ENCODE results near the gene ILRUN.
"Not testable (repeated sequence)": the region's sequence is repeated elsewhere in the genome, so short reads cannot be mapped to it uniquely, and the experiment has no call there.

Gene ILRUN

GRCh38 chr6:34652263-34652662 is 44.3 kb downstream of the ILRUN start:
- no peak for TF ChIP-seq CTCF (conservative IDR thresholded peaks at IDR 0.05; ENCODE audit: low read depth)
- no peak for DNase-seq (ENCODE audit: low spot score)
- no peak overlapping the region for H3K27ac ChIP-seq
- CTCF ChIA-PET, result interaction anchor here (0.6 kb wide), 1 partner anchor 44 kb away, joined by 4 read pairs; no protein-coding TSS in a partner anchor
- POLR2A ChIA-PET (ENCODE audit: low non-redundant PET), result no interaction called here

GRCh38 chr6:34650823-34651222 is 45.7 kb downstream of the ILRUN start:
- POLR2A ChIA-PET (ENCODE audit: low non-redundant PET), result no interaction called here
- DNase-seq (ENCODE audit: low spot score), result no peak
- TF ChIP-seq CTCF (conservative IDR thresholded peaks at IDR 0.05; ENCODE audit: low read depth), result no peak
- CTCF ChIA-PET, result no interaction called here
- H3K27ac ChIP-seq, result no peak overlapping the region

GRCh38 chr6:34650232-34650631 is 46.3 kb downstream of the ILRUN start:
- H3K27ac ChIP-seq; DNase-seq (ENCODE audit: low spot score); CTCF ChIA-PET: not testable (repeated sequence)
- POLR2A ChIA-PET (ENCODE audit: low non-redundant PET), result interaction anchor here (0.8 kb wide), 1 partner anchor 14 kb away, joined by 3 read pairs; no protein-coding TSS in a partner anchor

- ChIA-PET CTCF (interaction anchor here (0.6 kb wide), 1 partner anchor 41 kb away, joined by 4 read pairs; no protein-coding TSS in a partner anchor), POLR2A (ENCODE audit: low non-redundant PET) (no interaction called here)
- no peak for DNase-seq (ENCODE audit: low spot score)
- no peak overlapping the region for H3K27ac ChIP-seq
- TF ChIP-seq CTCF (conservative IDR thresholded peaks at IDR 0.05; ENCODE audit: low read depth), result no peak
These were observed 47.8 kb downstream of the ILRUN start for GRCh38 chr6:34648806-34649205.
